Activated T-cell treated with anti-CD3 and anti-CD28 coated beads, Interleukin-2, amount 50 U/mL, for 72 hours (primary cell): Measurements from ENCODE around the gene CAPN6. TPM values are rescaled to one million over a fixed set of nuclear protein-coding genes. Genes with fewer than 3 reads are reported as not detected.

Source experiments
- ATAC-seq, 2 donors: fragments of 150-1000 bp; cut with Tn5 transposase; replicated peaks in 1 of 2; 2 replicates each; pipeline ENCODE4 v1.10.0; 2021; ENCODE audit warnings: moderate library complexity in 2 of 2, mild to moderate bottlenecking in 1 of 2
- DNase-seq, 2 donors: peaks; one replicate each; pipeline ENCODE4 v3.0.0; 2021 to 2022; ENCODE audit warnings: mixed read lengths in 1 of 2
- H3K27ac Mint-ChIP-seq: one replicate; pipeline ENCODE4 v1.8.0; 2022; ENCODE audit warnings: mild to moderate bottlenecking, moderate library complexity, mixed read lengths
- H3K27me3 Mint-ChIP-seq: one replicate; pipeline ENCODE4 v1.8.0; 2022; ENCODE audit warnings: low read depth, mixed read lengths
- H3K36me3 Mint-ChIP-seq, 2 donors: one replicate each; pipeline ENCODE4 v1.8.0; 2022; ENCODE audit warnings: mixed read lengths in 2 of 2, mild to moderate bottlenecking in 1 of 2; ENCODE audit not compliant: insufficient read depth in 2 of 2
- H3K4me1 Mint-ChIP-seq: one replicate; pipeline ENCODE4 v1.8.0; 2022; ENCODE audit warnings: low read depth, mixed read lengths
- H3K4me3 Mint-ChIP-seq, 2 donors: one replicate each; pipeline ENCODE4 v1.8.0; 2022; ENCODE audit warnings: mild to moderate bottlenecking in 2 of 2, mixed read lengths in 2 of 2, moderate library complexity in 2 of 2
- H3K9me3 Mint-ChIP-seq, 2 donors: one replicate each; pipeline ENCODE4 v1.8.0; 2022; ENCODE audit warnings: mixed read lengths in 2 of 2
- total RNA-seq, 2 donors: library from RNA; stranded (reverse); gene quantifications; one replicate each; pipeline ENCODE4 v1.2.3, GENCODE V29; 2022

Gene CAPN6
- total RNA-seq, result not detected

GRCh38 chrX:111270339-111270738 lies at the start of gene CAPN6:
Gene CAPN6 (minus strand): TSS chrX:111270483. CDS start chrX:111263936, 6,547 bp downstream.
- Mint-ChIP-seq H3K4me3 (no peak within 1 kb of the TSS), H3K27me3 (peaks cover 70% of the 10 kb centered on the region), H3K9me3 (peaks cover 0 to 1% of the 10 kb centered on the region in 2 donors), H3K4me1 (no peaks in the 10 kb centered on the region), H3K36me3 (no peaks in the 10 kb centered on the region), H3K27ac (no peak within 1 kb of the TSS)
- ATAC-seq (no peak), DNase-seq (no peak)

- Mint-ChIP-seq H3K27ac (no peak overlapping the region), H3K4me3 (no peak overlapping the region), H3K4me1 (no peaks in the 10 kb centered on the region), H3K9me3 (peaks cover 0 to 3% of the 10 kb centered on the region in 2 donors), H3K36me3 (no peaks in the 10 kb centered on the region), H3K27me3 (peaks cover 41% of the 10 kb centered on the region)
- DNase-seq, result no peak
- ATAC-seq, result no peak
These were observed 49.2 kb upstream of the CAPN6 start for GRCh38 chrX:111319451-111319850.

- H3K9me3 Mint-ChIP-seq, result peaks cover 0 to 3% of the 10 kb centered on the region in 2 donors
- H3K4me1 Mint-ChIP-seq, result no peaks in the 10 kb centered on the region
- H3K36me3 Mint-ChIP-seq, result no peaks in the 10 kb centered on the region
- no peak overlapping the region for H3K4me3 Mint-ChIP-seq
- DNase-seq (no peak), ATAC-seq (no peak)
- H3K27me3 Mint-ChIP-seq, result peaks cover 41% of the 10 kb centered on the region
- no peak overlapping the region for H3K27ac Mint-ChIP-seq
These were observed 48.6 kb upstream of the CAPN6 start for GRCh38 chrX:111318901-111319300.

GRCh38 chrX:111309083-111309482 lies 38.8 kb upstream of the CAPN6 start:
- ATAC-seq, result no peak
- no peak overlapping the region for H3K4me3 Mint-ChIP-seq
- no peak overlapping the region for H3K27ac Mint-ChIP-seq
- peaks cover 1 to 3% of the 10 kb centered on the region in 2 donors for H3K9me3 Mint-ChIP-seq
- peaks cover 0 to 2% of the 10 kb centered on the region in 2 donors for H3K36me3 Mint-ChIP-seq
- no peak for DNase-seq
- peaks cover 47% of the 10 kb centered on the region for H3K27me3 Mint-ChIP-seq
- H3K4me1 Mint-ChIP-seq, result no peaks in the 10 kb centered on the region

- DNase-seq (no peak), ATAC-seq (no peak)
- no peaks in the 10 kb centered on the region for H3K36me3 Mint-ChIP-seq
- no peaks in the 10 kb centered on the region for H3K9me3 Mint-ChIP-seq
- no peak overlapping the region for H3K4me3 Mint-ChIP-seq
- peaks cover 44% of the 10 kb centered on the region for H3K27me3 Mint-ChIP-seq
- H3K27ac Mint-ChIP-seq, result no peak overlapping the region
- no peaks in the 10 kb centered on the region for H3K4me1 Mint-ChIP-seq
These were observed 37.8 kb upstream of the CAPN6 start for GRCh38 chrX:111308039-111308438.

GRCh38 chrX:111302284-111302683 lies 32.0 kb upstream of the CAPN6 start:
- no peak for ATAC-seq
- Mint-ChIP-seq H3K27ac (no peak overlapping the region), H3K9me3 (no peaks in the 10 kb centered on the region), H3K27me3 (peaks cover 34% of the 10 kb centered on the region), H3K4me1 (no peaks in the 10 kb centered on the region), H3K4me3 (no peak overlapping the region), H3K36me3 (no peaks in the 10 kb centered on the region)
- DNase-seq, result no peak

- Mint-ChIP-seq H3K4me3 (no peak overlapping the region), H3K36me3 (no peaks in the 10 kb centered on the region), H3K27ac (no peak overlapping the region), H3K9me3 (no peaks in the 10 kb centered on the region), H3K27me3 (peaks cover 54% of the 10 kb centered on the region), H3K4me1 (no peaks in the 10 kb centered on the region)
- ATAC-seq, result no peak
- DNase-seq, result no peak
These were observed 18.6 kb upstream of the CAPN6 start for GRCh38 chrX:111288841-111289240.

GRCh38 chrX:111284631-111285293 lies 14.5 kb upstream of the CAPN6 start:
- H3K4me3 Mint-ChIP-seq, result no peak overlapping the region
- H3K27me3 Mint-ChIP-seq, result peaks cover 47% of the 10 kb centered on the region
- H3K36me3 Mint-ChIP-seq, result no peaks in the 10 kb centered on the region
- DNase-seq (no peak), ATAC-seq (no peak)
- no peaks in the 10 kb centered on the region for H3K4me1 Mint-ChIP-seq
- no peaks in the 10 kb centered on the region for H3K9me3 Mint-ChIP-seq
- no peak overlapping the region for H3K27ac Mint-ChIP-seq

- Mint-ChIP-seq H3K36me3 (no peaks in the 10 kb centered on the region), H3K27me3 (peaks cover 34% of the 10 kb centered on the region), H3K27ac (no peak overlapping the region), H3K4me3 (no peak overlapping the region), H3K9me3 (no peaks in the 10 kb centered on the region), H3K4me1 (no peaks in the 10 kb centered on the region)
- DNase-seq (no peak), ATAC-seq (no peak)
These were observed 13.2 kb upstream of the CAPN6 start for GRCh38 chrX:111283446-111283845.

GRCh38 chrX:111282991-111283390 lies 12.7 kb upstream of the CAPN6 start:
- Mint-ChIP-seq H3K36me3 (no peaks in the 10 kb centered on the region), H3K27ac (no peak overlapping the region), H3K27me3 (peaks cover 29% of the 10 kb centered on the region), H3K4me1 (no peaks in the 10 kb centered on the region), H3K9me3 (no peaks in the 10 kb centered on the region), H3K4me3 (no peak overlapping the region)
- DNase-seq, result no peak
- ATAC-seq, result no peak

GRCh38 chrX:111282139-111282538 lies 11.9 kb upstream of the CAPN6 start:
- no peak overlapping the region for H3K27ac Mint-ChIP-seq

GRCh38 chrX:111268506-111268905 lies 1.8 kb downstream of the CAPN6 start:
- Mint-ChIP-seq H3K9me3 (no peaks in the 10 kb centered on the region), H3K27ac (no peak overlapping the region), H3K36me3 (no peaks in the 10 kb centered on the region), H3K4me1 (no peaks in the 10 kb centered on the region), H3K27me3 (peaks cover 64% of the 10 kb centered on the region), H3K4me3 (no peak overlapping the region)
- ATAC-seq, result no peak
- no peak for DNase-seq

More at GRCh38 chrX:111282139-111282538, 11.9 kb upstream of the CAPN6 start:
- Mint-ChIP-seq H3K36me3 (no peaks in the 10 kb centered on the region), H3K4me1 (no peaks in the 10 kb centered on the region), H3K9me3 (no peaks in the 10 kb centered on the region), H3K27me3 (peaks cover 21% of the 10 kb centered on the region), H3K4me3 (no peak overlapping the region)
- no peak for ATAC-seq
- DNase-seq, result no peak

GRCh38 chrX:111265486-111265885 lies 4.8 kb downstream of the CAPN6 start:
- DNase-seq, result no peak
- H3K9me3 Mint-ChIP-seq, result no peaks in the 10 kb centered on the region
- no peak overlapping the region for H3K27ac Mint-ChIP-seq
- H3K4me3 Mint-ChIP-seq, result no peak overlapping the region
- H3K27me3 Mint-ChIP-seq, result peaks cover 53% of the 10 kb centered on the region
- no peaks in the 10 kb centered on the region for H3K36me3 Mint-ChIP-seq
- ATAC-seq, result no peak
- no peaks in the 10 kb centered on the region for H3K4me1 Mint-ChIP-seq

GRCh38 chrX:111264385-111264784 lies 5.9 kb downstream of the CAPN6 start:
- H3K4me3 Mint-ChIP-seq, result no peak overlapping the region
- H3K27ac Mint-ChIP-seq, result no peak overlapping the region
- peaks cover 54% of the 10 kb centered on the region for H3K27me3 Mint-ChIP-seq
- DNase-seq (no peak), ATAC-seq (no peak)
- H3K36me3 Mint-ChIP-seq, result no peaks in the 10 kb centered on the region
- H3K4me1 Mint-ChIP-seq, result no peaks in the 10 kb centered on the region
- H3K9me3 Mint-ChIP-seq, result no peaks in the 10 kb centered on the region
